ENCODE results near the gene PEX26.

DNA sequence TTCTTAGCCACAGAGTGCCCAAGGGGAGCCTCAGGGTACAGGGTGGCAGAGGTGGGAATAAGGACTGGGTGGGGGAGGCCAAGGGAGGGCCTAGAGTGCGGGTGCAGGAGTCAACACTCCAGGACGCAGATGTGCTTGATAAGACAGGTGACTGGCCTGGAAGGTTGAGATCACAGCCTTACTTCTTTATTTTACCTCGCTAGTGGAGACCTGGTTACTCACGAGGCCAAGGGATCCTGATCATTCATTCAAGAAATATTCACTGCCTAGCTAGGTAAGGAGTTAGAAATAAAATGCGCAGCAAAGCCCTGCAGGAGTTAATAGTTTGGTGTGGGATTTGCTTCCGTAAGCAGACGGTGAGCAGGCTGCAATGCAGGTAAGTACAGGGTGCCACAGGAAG lies 13.2 kb upstream of the PEX26 start:
- TF ChIP-seq, protein P1, sequence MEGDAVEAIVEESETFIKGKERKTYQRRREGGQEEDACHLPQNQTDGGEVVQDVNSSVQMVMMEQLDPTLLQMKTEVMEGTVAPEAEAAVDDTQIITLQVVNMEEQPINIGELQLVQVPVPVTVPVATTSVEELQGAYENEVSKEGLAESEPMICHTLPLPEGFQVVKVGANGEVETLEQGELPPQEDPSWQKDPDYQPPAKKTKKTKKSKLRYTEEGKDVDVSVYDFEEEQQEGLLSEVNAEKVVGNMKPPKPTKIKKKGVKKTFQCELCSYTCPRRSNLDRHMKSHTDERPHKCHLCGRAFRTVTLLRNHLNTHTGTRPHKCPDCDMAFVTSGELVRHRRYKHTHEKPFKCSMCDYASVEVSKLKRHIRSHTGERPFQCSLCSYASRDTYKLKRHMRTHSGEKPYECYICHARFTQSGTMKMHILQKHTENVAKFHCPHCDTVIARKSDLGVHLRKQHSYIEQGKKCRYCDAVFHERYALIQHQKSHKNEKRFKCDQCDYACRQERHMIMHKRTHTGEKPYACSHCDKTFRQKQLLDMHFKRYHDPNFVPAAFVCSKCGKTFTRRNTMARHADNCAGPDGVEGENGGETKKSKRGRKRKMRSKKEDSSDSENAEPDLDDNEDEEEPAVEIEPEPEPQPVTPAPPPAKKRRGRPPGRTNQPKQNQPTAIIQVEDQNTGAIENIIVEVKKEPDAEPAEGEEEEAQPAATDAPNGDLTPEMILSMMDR (IDR thresholded peaks at IDR 0.05) = no peak
- no peak for TF ChIP-seq POLR2A (IDR thresholded peaks at IDR 0.05)

Measured in lower leg skin (tissue), 3 donors.